Breast epithelium (tissue), 3 donors: ENCODE results near the gene IGF2.

Source experiments
- POLR2A ChIP-seq: fragments of 450-650 bp; IDR thresholded peaks from one replicate; pipeline ENCODE4 v1.6.1; 2016; ENCODE audit warnings: antibody characterized with exemption, mild to moderate bottlenecking, moderate library complexity
- TF ChIP-seq, protein P1 (sequence below), 3 donors: fragments of 450-650 bp; IDR thresholded peaks; one replicate each; pipeline ENCODE4 v1.5.1; 2016 to 2017; ENCODE audit warnings: antibody characterized with exemption in 3 of 3, mild to moderate bottlenecking in 3 of 3, moderate library complexity in 3 of 3

DNA sequence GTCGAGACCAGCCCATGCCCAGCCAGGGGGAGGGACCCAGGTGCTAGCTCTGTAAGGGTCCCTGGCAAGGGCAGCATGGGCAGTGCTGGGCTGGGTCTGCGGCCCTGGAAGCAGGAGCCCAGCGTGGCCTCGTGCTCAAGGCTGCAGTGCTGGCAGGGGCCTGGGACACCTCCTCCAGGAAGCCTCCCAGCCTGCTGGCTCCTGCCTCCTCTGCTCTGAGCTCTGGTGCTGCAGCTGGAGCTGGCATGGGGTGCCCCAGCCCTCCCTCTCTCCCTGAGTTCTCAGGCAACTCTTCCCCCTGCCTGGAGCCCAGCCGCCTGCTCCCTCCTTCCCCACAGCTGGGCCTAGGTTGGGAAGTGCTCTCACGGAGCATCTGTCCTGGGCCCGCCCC is 15.0 kb upstream of the IGF2 start:
- no peak for TF ChIP-seq POLR2A
- TF ChIP-seq, protein P1, sequence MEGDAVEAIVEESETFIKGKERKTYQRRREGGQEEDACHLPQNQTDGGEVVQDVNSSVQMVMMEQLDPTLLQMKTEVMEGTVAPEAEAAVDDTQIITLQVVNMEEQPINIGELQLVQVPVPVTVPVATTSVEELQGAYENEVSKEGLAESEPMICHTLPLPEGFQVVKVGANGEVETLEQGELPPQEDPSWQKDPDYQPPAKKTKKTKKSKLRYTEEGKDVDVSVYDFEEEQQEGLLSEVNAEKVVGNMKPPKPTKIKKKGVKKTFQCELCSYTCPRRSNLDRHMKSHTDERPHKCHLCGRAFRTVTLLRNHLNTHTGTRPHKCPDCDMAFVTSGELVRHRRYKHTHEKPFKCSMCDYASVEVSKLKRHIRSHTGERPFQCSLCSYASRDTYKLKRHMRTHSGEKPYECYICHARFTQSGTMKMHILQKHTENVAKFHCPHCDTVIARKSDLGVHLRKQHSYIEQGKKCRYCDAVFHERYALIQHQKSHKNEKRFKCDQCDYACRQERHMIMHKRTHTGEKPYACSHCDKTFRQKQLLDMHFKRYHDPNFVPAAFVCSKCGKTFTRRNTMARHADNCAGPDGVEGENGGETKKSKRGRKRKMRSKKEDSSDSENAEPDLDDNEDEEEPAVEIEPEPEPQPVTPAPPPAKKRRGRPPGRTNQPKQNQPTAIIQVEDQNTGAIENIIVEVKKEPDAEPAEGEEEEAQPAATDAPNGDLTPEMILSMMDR (IDR thresholded peaks at IDR 0.05) = no peak
